Osteoblast (primary cell): ENCODE measurements around the gene SLC2A3. TPM values are rescaled to one million over a fixed set of nuclear protein-coding genes. Genes with fewer than 3 reads are reported as not detected.
A peak's percentile ranks its signal among the peaks of the same experiment; 100 is the strongest.
"Not testable (repeated sequence)": the region's sequence is repeated elsewhere in the genome, so short reads cannot be mapped to it uniquely, and the experiment has no call there.

Experiments
- DNase-seq: peaks from one replicate; pipeline ENCODE4 v3.0.0; 2011; ENCODE audit warnings: low spot score, mixed read lengths; ENCODE audit not compliant: insufficient read length; ENCODE audit errors: missing footprints
- H2AFZ ChIP-seq: 2 replicates; pipeline ENCODE4 v1.6.0; 2011; ENCODE audit warnings: mild to moderate bottlenecking, low read length
- H3K27ac ChIP-seq: 2 replicates; pipeline ENCODE4 v1.5.1; 2011; ENCODE audit warnings: mild to moderate bottlenecking, low read depth, low read length, moderate library complexity
- H3K27me3 ChIP-seq: 2 replicates; pipeline ENCODE4 v1.6.0; 2012; ENCODE audit warnings: mild to moderate bottlenecking, control low read depth, inconsistent platforms, low read length, moderate library complexity; ENCODE audit not compliant: insufficient read depth
- H3K36me3 ChIP-seq: 2 replicates; pipeline ENCODE4 v1.5.1; 2011; ENCODE audit warnings: mild to moderate bottlenecking, low read length, control low read depth, moderate library complexity; ENCODE audit not compliant: insufficient read depth
- H3K4me1 ChIP-seq: 2 replicates; pipeline ENCODE4 v1.5.1; 2011; ENCODE audit warnings: mild to moderate bottlenecking, low read length, control low read depth, moderate library complexity; ENCODE audit not compliant: insufficient read depth
- H3K4me2 ChIP-seq: 2 replicates; pipeline ENCODE4 v1.6.0; 2011; ENCODE audit warnings: mild to moderate bottlenecking, low read length; ENCODE audit not compliant: insufficient read depth
- H3K4me3 ChIP-seq: fragments of 200-600 bp; sonication (generic); 3 replicates; pipeline ENCODE4 v1.5.1; 2012; ENCODE audit warnings: mild to moderate bottlenecking, low read length, inconsistent platforms; ENCODE audit not compliant: insufficient read depth
- H3K79me2 ChIP-seq: 2 replicates; pipeline ENCODE4 v1.6.0; 2012; ENCODE audit warnings: mild to moderate bottlenecking, low read length, control low read depth, inconsistent platforms; ENCODE audit not compliant: insufficient read depth
- H3K9me3 ChIP-seq: 2 replicates; pipeline ENCODE4 v1.5.1; 2011; ENCODE audit warnings: low read depth, low read length, control low read depth
- H4K20me1 ChIP-seq: 2 replicates; pipeline ENCODE4 v1.6.0; 2012; ENCODE audit warnings: mild to moderate bottlenecking, low read length, control low read depth; ENCODE audit not compliant: insufficient read depth
- total RNA-seq: library from RNA; depleted of rRNA; stranded (reverse); fragments of >200 nt; gene quantifications from 2 replicates; pipeline ENCODE4 v1.2.3, GENCODE V29; 2012
- TF ChIP-seq, protein P1 (sequence below): IDR thresholded peaks from 2 replicates; pipeline ENCODE4 v1.5.1; 2011; ENCODE audit warnings: mild to moderate bottlenecking, low read depth, low read length, moderate library complexity; ENCODE audit errors: extremely low read depth

The SLC2A3 gene
- total RNA-seq, 1 donor = 143 TPM

GRCh38 chr12:7933255-7933726, 2.7 kb downstream of the SLC2A3 start:
- TF ChIP-seq, protein P1, sequence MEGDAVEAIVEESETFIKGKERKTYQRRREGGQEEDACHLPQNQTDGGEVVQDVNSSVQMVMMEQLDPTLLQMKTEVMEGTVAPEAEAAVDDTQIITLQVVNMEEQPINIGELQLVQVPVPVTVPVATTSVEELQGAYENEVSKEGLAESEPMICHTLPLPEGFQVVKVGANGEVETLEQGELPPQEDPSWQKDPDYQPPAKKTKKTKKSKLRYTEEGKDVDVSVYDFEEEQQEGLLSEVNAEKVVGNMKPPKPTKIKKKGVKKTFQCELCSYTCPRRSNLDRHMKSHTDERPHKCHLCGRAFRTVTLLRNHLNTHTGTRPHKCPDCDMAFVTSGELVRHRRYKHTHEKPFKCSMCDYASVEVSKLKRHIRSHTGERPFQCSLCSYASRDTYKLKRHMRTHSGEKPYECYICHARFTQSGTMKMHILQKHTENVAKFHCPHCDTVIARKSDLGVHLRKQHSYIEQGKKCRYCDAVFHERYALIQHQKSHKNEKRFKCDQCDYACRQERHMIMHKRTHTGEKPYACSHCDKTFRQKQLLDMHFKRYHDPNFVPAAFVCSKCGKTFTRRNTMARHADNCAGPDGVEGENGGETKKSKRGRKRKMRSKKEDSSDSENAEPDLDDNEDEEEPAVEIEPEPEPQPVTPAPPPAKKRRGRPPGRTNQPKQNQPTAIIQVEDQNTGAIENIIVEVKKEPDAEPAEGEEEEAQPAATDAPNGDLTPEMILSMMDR = peak; percentile 77
- H2AFZ ChIP-seq = no peak overlapping the region
- H3K27ac ChIP-seq = peak overlapping the region; percentile 94
- H4K20me1 ChIP-seq = peaks cover 36% of the 10 kb centered on the region
- H3K27me3 ChIP-seq = no peaks in the 10 kb centered on the region
- H3K4me3 ChIP-seq = peak overlapping the region; percentile 87
- peaks cover 63% of the 10 kb centered on the region for H3K79me2 ChIP-seq
- DNase-seq = peak; percentile 92
- H3K9me3 ChIP-seq = no peaks in the 10 kb centered on the region
- peaks cover 17% of the 10 kb centered on the region for H3K4me1 ChIP-seq
- H3K36me3 ChIP-seq = peaks cover 52% of the 10 kb centered on the region
- peak overlapping the region; percentile 97 for H3K4me2 ChIP-seq

- Histone ChIP-seq H3K27ac (peak overlapping the region; percentile 94), H4K20me1 (peaks cover 37% of the 10 kb centered on the region), H3K4me3 (peak overlapping the region; percentile 87), H3K4me1 (peaks cover 11% of the 10 kb centered on the region), H3K79me2 (peaks cover 66% of the 10 kb centered on the region), H3K36me3 (peaks cover 58% of the 10 kb centered on the region), H3K4me2 (peak overlapping the region; percentile 97)
- not testable (repeated sequence) for H3K9me3 ChIP-seq, DNase-seq, H2AFZ ChIP-seq, H3K27me3 ChIP-seq
Observed at GRCh38 chr12:7932599-7933240, 3.3 kb downstream of the SLC2A3 start.

DNA sequence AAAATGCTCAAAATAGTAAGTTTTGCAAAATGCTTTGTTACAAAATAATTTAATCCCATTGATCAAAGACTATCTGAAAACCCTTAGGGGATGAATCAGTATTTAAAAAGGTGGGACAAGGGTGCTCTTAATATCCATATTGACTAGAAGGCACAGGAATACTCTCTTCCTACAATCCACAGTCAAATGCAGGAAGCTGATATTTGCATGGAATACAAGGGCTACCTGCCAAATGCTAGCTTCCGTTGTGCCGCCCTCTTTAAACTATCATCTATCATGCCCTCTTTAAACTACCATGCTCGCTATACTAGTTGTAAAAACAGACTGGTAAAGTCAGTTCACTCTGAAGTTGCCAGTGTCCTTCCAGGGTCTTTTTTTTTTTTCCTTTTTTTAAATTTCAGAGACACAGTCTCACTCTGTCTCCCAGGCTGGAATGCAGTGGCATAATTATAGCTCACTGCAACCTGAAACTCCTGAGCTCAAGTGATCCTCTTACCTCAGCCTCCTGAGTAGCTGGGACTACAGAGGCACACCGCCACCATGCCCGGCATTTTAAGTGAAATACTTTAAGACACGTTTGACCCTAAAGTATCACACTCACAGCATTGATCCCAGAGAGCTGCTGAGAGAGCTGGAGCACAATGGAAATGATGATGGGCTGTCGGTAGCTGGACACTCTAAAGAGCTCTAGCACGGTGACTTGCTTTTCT, 6.7 kb downstream of the SLC2A3 start:
- DNase-seq = no peak
- H3K4me3 ChIP-seq = no peak overlapping the region
- peaks cover 33% of the 10 kb centered on the region for H4K20me1 ChIP-seq
- H3K9me3 ChIP-seq = no peaks in the 10 kb centered on the region
- H3K36me3 ChIP-seq = peaks cover 86% of the 10 kb centered on the region
- H3K79me2 ChIP-seq = peaks cover 59% of the 10 kb centered on the region
- H3K4me2 ChIP-seq = no peak overlapping the region
- no peak overlapping the region for H2AFZ ChIP-seq
- H3K27me3 ChIP-seq = no peaks in the 10 kb centered on the region
- H3K4me1 ChIP-seq = peaks cover 9% of the 10 kb centered on the region
- H3K27ac ChIP-seq = no peak overlapping the region
- TF ChIP-seq, protein P1 = no peak

- Histone ChIP-seq H3K4me1 (no peaks in the 10 kb centered on the region), H3K27me3 (no peaks in the 10 kb centered on the region), H3K4me2 (no peak overlapping the region), H3K36me3 (peaks cover 89% of the 10 kb centered on the region), H3K79me2 (peaks cover 41% of the 10 kb centered on the region), H2AFZ (no peak overlapping the region), H4K20me1 (peaks cover 23% of the 10 kb centered on the region), H3K9me3 (no peaks in the 10 kb centered on the region), H3K4me3 (no peak overlapping the region), H3K27ac (no peak overlapping the region)
- DNase-seq = no peak
- TF ChIP-seq, protein P1 = no peak
Observed at GRCh38 chr12:7927470-7927869, 8.5 kb downstream of the SLC2A3 start.

DNA sequence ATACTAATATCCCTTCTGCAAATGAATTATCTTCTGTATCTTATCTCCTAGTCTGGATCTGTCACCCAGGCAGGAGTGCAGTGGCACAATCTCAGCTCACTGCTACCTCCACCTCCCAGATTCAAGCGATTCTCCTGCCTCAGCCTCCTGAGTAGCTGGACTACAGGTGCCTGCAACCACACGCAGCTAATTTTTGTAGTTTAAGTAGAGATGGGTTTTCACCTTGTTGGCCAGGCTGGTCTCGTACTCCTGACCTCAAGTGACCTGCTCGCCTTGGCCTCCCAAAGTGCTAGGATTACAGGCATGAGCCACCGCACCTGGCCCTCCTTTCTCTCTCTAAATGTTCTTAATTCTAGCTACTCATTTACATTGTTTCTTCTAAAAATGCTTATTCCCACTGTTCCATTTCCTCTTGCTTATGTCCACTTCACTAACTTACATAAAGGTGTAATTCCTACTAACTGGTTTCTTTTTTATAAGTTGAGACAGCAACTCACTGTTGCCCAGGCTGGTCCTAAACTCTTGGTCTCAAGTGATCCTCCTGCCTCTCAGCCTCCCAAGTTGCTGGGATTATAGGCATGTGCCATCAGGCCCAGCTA, 9.8 kb downstream of the SLC2A3 start:
- peaks cover 32% of the 10 kb centered on the region for H3K79me2 ChIP-seq

More for the DNA sequence above, 9.8 kb downstream of the SLC2A3 start:
- not testable (repeated sequence) for H3K4me2 ChIP-seq, H3K9me3 ChIP-seq, H3K27ac ChIP-seq, H2AFZ ChIP-seq, H3K27me3 ChIP-seq, H3K4me1 ChIP-seq, DNase-seq, H3K4me3 ChIP-seq
- peaks cover 12% of the 10 kb centered on the region for H4K20me1 ChIP-seq
- H3K36me3 ChIP-seq = peaks cover 89% of the 10 kb centered on the region
